Ramos (cell line): ENCODE measurements around the gene SEPTIN7.
"Not testable (repeated sequence)": the region's sequence is repeated elsewhere in the genome, so short reads cannot be mapped to it uniquely, and the experiment has no call there.

ENCODE experiments used
- in situ Hi-C: fragments of 300-500 bp; cut with MboI; formaldehyde crosslinking; loops from one replicate; pipeline ENCODE4 v1.14.3; 2022; ENCODE audit warnings: low sequenced_read_pairs; ENCODE audit not compliant: unreplicated experiment

The SEPTIN7 gene

GRCh38 chr7:35800718-35801391, at the start of gene SEPTIN7:
Gene SEPTIN7, plus strand, starts transcription at chr7:35801057. Its CDS starts 153 bp downstream, at chr7:35801210.
- in situ Hi-C loops, result no loop called here

- in situ Hi-C loops, result no loop called here
Observed at GRCh38 chr7:35752742-35753141, 48.1 kb upstream of the SEPTIN7 start.

GRCh38 chr7:35753761-35754603, 46.9 kb upstream of the SEPTIN7 start:
- in situ Hi-C loops, result no loop called here

GRCh38 chr7:35754741-35755140, 46.1 kb upstream of the SEPTIN7 start:
- in situ Hi-C loops, result no loop called here

- in situ Hi-C loops, result no loop called here
Observed at GRCh38 chr7:35755711-35756110, 45.1 kb upstream of the SEPTIN7 start.

- in situ Hi-C loops, result not testable (repeated sequence)
Observed at GRCh38 chr7:35756453-35756852, 44.4 kb upstream of the SEPTIN7 start.

- in situ Hi-C loops, result no loop called here
Observed at GRCh38 chr7:35757574-35757973, 43.3 kb upstream of the SEPTIN7 start.

GRCh38 chr7:35758421-35758820, 42.4 kb upstream of the SEPTIN7 start:
- in situ Hi-C loops, result no loop called here

GRCh38 chr7:35760143-35760745, 40.6 kb upstream of the SEPTIN7 start:
- in situ Hi-C loops, result no loop called here

GRCh38 chr7:35761871-35762677, 38.8 kb upstream of the SEPTIN7 start:
- in situ Hi-C loops, result no loop called here

GRCh38 chr7:35762781-35763180, 38.1 kb upstream of the SEPTIN7 start:
- in situ Hi-C loops, result no loop called here

GRCh38 chr7:35768346-35768745, 32.5 kb upstream of the SEPTIN7 start:
- in situ Hi-C loops, result no loop called here

GRCh38 chr7:35771776-35772175, 29.1 kb upstream of the SEPTIN7 start:
- in situ Hi-C loops, result no loop called here

- in situ Hi-C loops, result no loop called here
Observed at GRCh38 chr7:35773994-35774393, 26.9 kb upstream of the SEPTIN7 start.

- in situ Hi-C loops, result no loop called here
Observed at GRCh38 chr7:35776686-35777085, 24.2 kb upstream of the SEPTIN7 start.

GRCh38 chr7:35777121-35777520, 23.7 kb upstream of the SEPTIN7 start:
- in situ Hi-C loops, result no loop called here

- in situ Hi-C loops, result no loop called here
Observed at GRCh38 chr7:35780070-35780469, 20.8 kb upstream of the SEPTIN7 start.

- in situ Hi-C loops, result no loop called here
Observed at GRCh38 chr7:35781200-35781701, 19.6 kb upstream of the SEPTIN7 start.

GRCh38 chr7:35781767-35782515, 18.9 kb upstream of the SEPTIN7 start:
- in situ Hi-C loops, result no loop called here
